ENCODE data around the gene DMD.

GRCh38 chrX:31374786-31375185 lies 1836.6 kb downstream of the DMD start:
- no peak for TF ChIP-seq POLR2A (IDR thresholded peaks at IDR 0.05)
- no peak for TF ChIP-seq CTCF (IDR thresholded peaks at IDR 0.05)
